SK-N-MC (cell line): Measurements from ENCODE around the gene MAPT.

Experiments
- EZH2 ChIP-seq: fragments of 200-600 bp; sonication (generic); IDR thresholded peaks from one replicate; pipeline ENCODE4 v1.6.1; 2017; ENCODE audit warnings: antibody characterized with exemption
- FOXP2 ChIP-seq: optimal IDR thresholded peaks from 2 replicates; pipeline ENCODE3; 2011; ENCODE audit warnings: mild to moderate bottlenecking, moderate library complexity; ENCODE audit not compliant: insufficient read depth; ENCODE audit errors: extremely low read length, control extremely low read depth
- POLR2AphosphoS5 ChIP-seq: IDR thresholded peaks from 2 replicates; pipeline ENCODE4 v1.6.1; 2012; ENCODE audit warnings: mild to moderate bottlenecking, low read depth, low read length, borderline replicate concordance

DNA sequence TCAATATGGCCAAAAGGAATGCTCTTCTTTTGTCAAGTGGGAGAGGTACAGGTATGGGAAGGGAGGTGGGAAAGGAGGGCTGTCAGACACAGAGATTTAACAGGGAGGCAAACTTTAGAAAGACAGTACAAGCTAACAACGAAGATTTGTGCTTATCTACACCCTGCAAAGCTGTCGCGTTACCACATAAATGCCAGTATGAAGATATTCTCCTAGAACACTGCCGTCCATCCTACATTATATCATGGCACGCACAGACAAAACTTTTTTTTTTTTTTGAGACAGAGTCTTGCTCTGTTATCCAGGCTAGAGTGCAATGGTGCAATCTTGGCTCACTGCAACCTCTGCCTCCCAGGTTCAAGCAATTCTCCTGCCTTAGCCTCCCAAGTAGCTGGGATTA lies 155.3 kb downstream of the MAPT start:
- no peak for TF ChIP-seq EZH2
- TF ChIP-seq POLR2AphosphoS5 = no peak
- no peak for TF ChIP-seq FOXP2
